SK-MEL-5 (cell line): ENCODE data around the gene COQ4. TPM values are rescaled to one million over a fixed set of nuclear protein-coding genes. Genes with fewer than 3 reads are reported as not detected.

ENCODE experiments used
- total RNA-seq: library from RNA; depleted of rRNA; stranded (reverse); fragments of >200 nt; shearing (Covaris generic); gene quantifications from 2 replicates; pipeline ENCODE4 v1.2.3, GENCODE V29; 2014; rRNA removed

Gene COQ4
- total RNA-seq, 1 experiment from 2014 or later: 38.6 TPM

Other genes with a start within 250 kb of the COQ4 start
- gene PTGES2, start 195.1 kb upstream of the COQ4 start, total RNA-seq: 122 and 123 TPM in 2 replicates
- gene LCN2, start 173.4 kb upstream of the COQ4 start, total RNA-seq: not detected in 2 replicates
- 102 and 133 TPM in 2 replicates for gene BBLN, start 162.6 kb upstream of the COQ4 start, total RNA-seq
- gene CIZ1, start 131.3 kb upstream of the COQ4 start, total RNA-seq: 19.8 and 24.9 TPM in 2 replicates
- 0.48 and 0.61 TPM in 2 replicates for gene DNM1, start 119.5 kb upstream of the COQ4 start, total RNA-seq
- gene GOLGA2, start 46.8 kb upstream of the COQ4 start, total RNA-seq: 73.6 and 75.3 TPM in 2 replicates
- 39.2 and 42.2 TPM in 2 replicates for gene SWI5, start 46.6 kb upstream of the COQ4 start, total RNA-seq
- 51.6 and 64.4 TPM in 2 replicates for gene TRUB2, start 392 bp upstream of the COQ4 start, total RNA-seq
- 31.1 and 35.4 TPM in 2 replicates for gene SLC27A4, start 17.7 kb downstream of the COQ4 start, total RNA-seq
- 86.1 and 90.1 TPM in 2 replicates for gene URM1, start 48.5 kb downstream of the COQ4 start, total RNA-seq
- gene CERCAM, start 98.0 kb downstream of the COQ4 start, total RNA-seq: 31.8 and 38.5 TPM in 2 replicates
- gene ODF2, start 133.2 kb downstream of the COQ4 start, total RNA-seq: 33.1 and 37.7 TPM in 2 replicates
- gene GLE1, start 181.9 kb downstream of the COQ4 start, total RNA-seq: 42.2 and 43.3 TPM in 2 replicates
- gene SPTAN1, start 229.7 kb downstream of the COQ4 start, total RNA-seq: 91.4 and 114 TPM in 2 replicates